ENCODE data around the gene ADAMTS1. TPM values are rescaled to one million over a fixed set of nuclear protein-coding genes. Genes with fewer than 3 reads are reported as not detected.

Gene ADAMTS1
- total and polyA plus RNA-seq, 2 of the 13 experiments (the other 11 are each of a cell fraction or from before 2014, with no cell fraction given): 0.02 to 0.11 TPM

GRCh38 chr21:26835714-26836265 lies 9.4 kb downstream of the ADAMTS1 start:
- no peaks in the 10 kb centered on the region for H3K4me1 ChIP-seq (ENCODE audit: insufficient read depth, low read length)
- no peak overlapping the region for H2AFZ ChIP-seq (ENCODE audit: low read length)
- intact Hi-C loops (cut with micrococcal nuclease; ENCODE audit: unreplicated experiment): no loop called here
- ChIA-PET POLR2A (no interaction called here), CTCF (ENCODE audit: low intra/inter-chr PET ratio, low total read pairs) (no interaction called here)
- H3K27ac ChIP-seq (ENCODE audit: extremely low read length, insufficient read depth, low read length): no peak overlapping the region
- no peaks in the 10 kb centered on the region for H3K36me3 ChIP-seq (replicated peaks in 1 of 2; ENCODE audit: control insufficient read depth in 1 of 2, insufficient read depth in 2 of 2, low read length in 2 of 2)
- DNase-seq (ENCODE audit: low spot score) (no peak), ATAC-seq (no peak), FAIRE-seq (no peak)
- no peak overlapping the region for H3K4me2 ChIP-seq (ENCODE audit: low read depth, low read length)
- in situ Hi-C loops (cut with HindIII; ENCODE audit: extremely low pct_ligation_motif_present, low pct_unique_long_range_greater_than_20kb): no loop called here
- H3K27me3 ChIP-seq (ENCODE audit: control insufficient read depth in 1 of 2, insufficient read depth in 2 of 2, low read length in 2 of 2): no peaks in the 10 kb centered on the region
- BruUV-seq (replicated peaks): no TSS peak
- H4K20me1 ChIP-seq (ENCODE audit: insufficient read depth, low read length): no peaks in the 10 kb centered on the region
- H3K4me3 ChIP-seq (replicated peaks in 1 of 3; ENCODE audit: insufficient read depth in 1 of 3, low read depth in 2 of 3, low read length in 3 of 3): no peak overlapping the region
- no peak overlapping the region for H3K9ac ChIP-seq (ENCODE audit: insufficient read depth, low read depth, low read length)
- H3K9me3 ChIP-seq (ENCODE audit: low read length): peaks cover 7% of the 10 kb centered on the region; the same call in 1 of the 2 replicates
- 3% methylated on average over 2 of the region's 2 CpGs for WGBS (ENCODE audit: low lambda C conversion rate)
- TF ChIP-seq EHMT2 (IDR thresholded peaks at IDR 0.05; ENCODE audit: borderline replicate concordance, low read depth, low read length) (no peak), ATF7 (IDR thresholded peaks at IDR 0.05) (peak; percentile 52; the same call in 1 of the 2 replicates), ATF7 (CRISPR knock-in tag; IDR thresholded peaks at IDR 0.05) (no peak), SP2 (CRISPR knock-in tag; IDR thresholded peaks at IDR 0.05) (no peak), CEBPZ (IDR thresholded peaks at IDR 0.05; ENCODE audit: low read length) (no peak), FOXJ3 (CRISPR knock-in tag; IDR thresholded peaks at IDR 0.05; ENCODE audit: borderline replicate concordance) (no peak)
- H3K79me2 ChIP-seq (ENCODE audit: insufficient read depth, low read length): no peaks in the 10 kb centered on the region

Data from HepG2 (cell line).